Stimulated activated CD4-positive, alpha-beta T cell treated with anti-CD3 and anti-CD28 coated beads, Interleukin-15, amount 100 ng/mL, for 24 hours (primary cell): ENCODE measurements around the gene PIP4K2A.

Experiments
- DNase-seq: peaks from one replicate; pipeline ENCODE4 v3.0.0-alpha.2; 2020

Gene PIP4K2A

DNA sequence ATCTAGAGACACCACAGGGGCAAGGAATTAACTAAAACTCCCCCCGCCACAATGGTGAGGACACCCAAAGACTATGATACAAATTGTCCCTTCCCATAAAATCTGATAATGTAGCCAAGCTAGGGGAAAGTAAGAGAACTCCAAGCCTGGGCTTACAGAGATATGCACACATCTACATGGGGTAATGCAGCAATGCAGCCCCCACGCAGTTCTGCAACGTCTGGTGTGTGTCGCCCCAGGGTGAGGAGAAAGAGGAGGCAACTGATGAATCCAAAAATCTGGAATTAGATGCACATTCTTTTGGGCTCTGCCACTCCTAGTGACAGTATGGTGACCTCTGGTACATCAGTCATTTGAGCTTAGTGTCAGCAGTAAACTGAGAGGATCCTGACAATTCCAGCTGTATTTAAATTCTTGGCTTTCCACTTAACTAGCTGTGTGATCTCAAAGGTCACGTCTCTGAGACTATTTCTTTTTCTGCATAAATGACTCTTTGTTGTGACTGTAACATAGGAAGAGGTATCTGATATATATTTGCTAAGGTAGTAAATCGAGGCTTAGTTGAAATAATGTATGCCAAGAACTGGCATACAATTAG is 51.5 kb downstream of the PIP4K2A start:
- DNase-seq, result no peak

DNA sequence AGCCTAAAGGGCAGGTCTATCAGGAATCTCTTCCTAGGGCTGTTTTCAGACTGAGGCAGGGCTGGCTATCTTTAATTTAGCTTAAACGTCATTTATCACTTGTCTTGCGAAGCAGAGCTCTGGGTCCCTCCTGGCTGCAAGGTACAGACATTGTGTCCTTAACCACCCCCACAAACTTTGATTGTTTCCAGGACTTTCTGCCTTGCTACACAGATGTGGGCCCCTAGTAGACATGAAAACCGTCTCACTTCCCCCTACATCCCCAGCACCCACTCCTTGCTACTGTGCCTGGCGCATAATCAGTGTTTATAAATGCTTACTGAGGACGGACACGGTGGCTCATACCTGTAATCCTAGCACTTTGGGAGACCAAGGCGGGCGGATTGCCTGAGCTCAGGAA is 54.5 kb downstream of the PIP4K2A start:
- no peak for DNase-seq

DNA sequence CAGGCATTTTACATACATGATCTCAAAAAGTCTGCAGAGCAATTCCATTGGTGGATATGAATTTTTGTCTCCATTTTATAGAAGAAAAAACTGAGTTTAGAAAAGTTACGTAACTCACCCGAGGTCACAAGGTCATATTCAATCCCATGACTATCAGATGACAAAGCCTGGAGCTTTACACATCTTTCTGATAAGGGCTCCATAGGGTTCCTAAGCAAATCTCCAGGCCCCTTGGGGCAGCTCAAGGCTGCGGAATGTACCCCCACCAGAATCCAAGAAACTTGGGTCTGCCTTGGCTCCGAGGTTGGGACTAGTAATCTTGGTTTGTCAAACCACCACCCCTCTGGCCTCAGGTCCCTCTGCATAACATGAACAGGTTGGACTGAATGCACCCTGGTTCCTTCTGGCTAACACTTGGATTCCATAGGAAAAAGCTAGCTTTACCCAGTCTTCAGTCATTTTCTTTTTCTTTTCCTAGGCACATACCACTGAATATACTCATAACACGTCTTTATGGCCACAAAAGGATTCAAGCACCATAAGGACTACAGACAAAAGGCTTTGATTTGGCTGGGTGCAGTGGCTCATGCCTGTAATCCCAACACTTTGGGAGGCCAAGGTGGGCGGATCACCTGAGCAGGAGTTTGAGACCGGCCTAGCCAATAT is 55.5 kb downstream of the PIP4K2A start:
- DNase-seq, result no peak

DNA sequence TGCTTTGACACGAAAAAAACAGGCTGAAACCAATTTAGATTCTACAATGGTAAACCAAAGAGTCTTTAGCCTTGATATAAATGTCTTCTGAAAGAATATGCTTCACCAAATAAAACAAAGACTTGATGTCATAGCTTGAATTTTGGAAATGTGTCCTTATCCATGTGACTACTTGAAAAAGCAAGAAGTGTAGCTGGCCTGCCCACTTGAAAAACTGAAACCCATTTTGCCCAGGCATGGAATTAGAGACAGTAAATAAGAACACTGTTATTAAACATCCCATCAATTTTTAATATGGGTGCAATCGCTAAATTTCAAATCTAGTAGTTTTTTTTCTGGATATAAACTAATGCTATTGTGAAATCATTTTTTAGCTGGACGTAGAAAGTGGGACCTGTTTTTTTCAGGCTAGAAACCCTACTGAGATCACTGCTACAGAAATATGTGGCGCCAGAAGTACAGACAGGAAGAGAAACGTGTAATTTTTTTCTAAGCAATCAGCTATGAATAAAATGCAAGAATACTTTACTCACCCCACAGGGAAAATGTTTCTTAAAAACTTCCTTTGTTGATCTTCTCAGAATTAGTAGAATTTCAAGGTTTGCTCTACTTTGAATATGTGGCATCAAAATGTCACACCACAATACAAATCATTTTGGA is 56.7 kb downstream of the PIP4K2A start:
- no peak for DNase-seq

DNA sequence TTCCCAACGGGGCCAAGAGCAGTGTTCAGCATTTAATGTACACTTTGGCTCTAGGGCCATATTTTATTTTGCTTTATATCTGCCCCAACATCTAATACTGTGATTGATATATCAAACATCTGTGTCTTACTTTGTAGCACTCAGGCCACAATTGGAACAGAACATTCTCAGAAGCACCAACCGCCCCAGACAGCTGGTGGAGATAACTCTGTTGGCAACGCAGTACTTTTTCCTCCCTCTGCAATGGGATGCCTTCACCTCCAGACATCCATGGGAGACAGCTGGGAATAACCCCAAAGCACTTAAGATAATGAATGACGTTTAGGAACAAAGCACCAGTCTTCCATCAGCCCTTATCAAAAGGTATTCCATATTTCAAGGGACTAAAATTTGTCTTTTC is 57.4 kb downstream of the PIP4K2A start:
- no peak for DNase-seq

DNA sequence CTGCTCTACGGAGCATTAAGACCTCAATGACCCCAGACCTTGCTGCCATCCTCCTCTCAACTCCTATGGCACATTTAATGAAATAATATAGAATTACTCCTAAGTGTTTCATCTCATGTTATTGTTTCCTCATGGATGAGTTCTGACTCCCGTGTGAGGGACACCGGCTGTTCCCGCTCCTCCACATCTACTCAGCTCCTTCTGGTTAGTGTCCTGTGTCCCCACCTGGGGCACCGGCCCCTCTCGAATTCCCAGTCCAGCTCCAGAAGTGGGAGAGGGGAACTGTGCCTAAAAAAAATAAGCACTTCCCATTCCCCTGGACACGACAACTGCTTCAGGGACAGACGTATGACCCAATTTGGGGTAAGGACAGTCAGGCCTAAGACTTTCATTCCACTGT is 58.3 kb downstream of the PIP4K2A start:
- DNase-seq, result no peak

DNA sequence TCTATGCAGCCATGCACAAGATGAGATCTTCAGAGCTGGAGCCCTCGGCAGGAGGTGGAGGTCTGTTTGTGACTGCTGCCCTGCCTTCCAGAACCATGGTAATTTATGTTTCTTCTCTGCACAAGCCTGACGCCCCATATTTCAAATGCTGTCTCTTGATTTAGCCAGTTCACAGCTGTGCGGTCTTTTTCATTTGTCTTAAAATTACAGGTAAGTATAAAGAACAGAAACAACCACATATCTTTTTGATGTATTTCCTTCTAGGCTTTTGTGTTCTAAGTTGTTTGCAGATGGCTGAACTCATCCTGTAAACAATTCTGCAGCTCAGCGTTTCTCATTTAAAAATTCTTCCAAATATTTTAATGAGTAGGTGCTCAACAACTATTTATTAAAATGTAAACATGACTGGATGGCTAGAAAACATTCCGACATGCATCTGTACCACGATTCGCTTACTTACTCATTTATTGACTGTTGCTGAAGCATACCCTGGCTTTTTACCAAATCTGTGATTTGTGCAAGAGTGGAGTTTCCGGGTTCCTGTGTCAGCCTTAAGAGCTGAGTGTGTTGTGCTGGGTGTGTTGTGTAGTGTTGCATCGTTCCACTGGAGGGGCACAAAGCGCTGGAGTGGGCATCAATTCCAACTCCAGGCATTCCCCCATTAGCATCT is 58.9 kb downstream of the PIP4K2A start:
- peak; percentile 41 for DNase-seq

DNA sequence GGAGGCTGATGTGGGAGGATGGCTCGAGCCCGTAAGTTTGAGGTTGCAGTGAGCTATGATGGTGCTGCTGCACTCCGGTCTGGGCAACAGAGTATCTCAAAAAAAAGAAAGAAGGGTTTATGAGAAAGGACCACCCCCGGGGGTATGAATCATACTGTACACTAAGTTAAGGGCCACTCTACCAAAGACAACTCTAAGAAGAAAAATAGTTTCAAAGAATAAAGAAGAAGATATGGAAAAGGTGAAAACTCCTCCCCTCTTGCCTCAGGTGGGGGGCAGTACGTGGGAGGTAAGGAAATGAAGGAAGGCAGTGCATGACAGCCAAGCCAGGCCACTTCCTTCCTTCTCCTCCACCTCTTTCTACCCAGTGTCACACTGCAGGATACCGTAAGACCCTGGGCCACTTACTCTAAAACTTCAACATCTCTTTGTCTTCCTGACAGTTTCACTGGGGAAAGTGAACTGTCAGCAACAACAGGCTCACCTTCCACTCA is 61.3 kb downstream of the PIP4K2A start:
- peak; percentile 64 for DNase-seq

DNA sequence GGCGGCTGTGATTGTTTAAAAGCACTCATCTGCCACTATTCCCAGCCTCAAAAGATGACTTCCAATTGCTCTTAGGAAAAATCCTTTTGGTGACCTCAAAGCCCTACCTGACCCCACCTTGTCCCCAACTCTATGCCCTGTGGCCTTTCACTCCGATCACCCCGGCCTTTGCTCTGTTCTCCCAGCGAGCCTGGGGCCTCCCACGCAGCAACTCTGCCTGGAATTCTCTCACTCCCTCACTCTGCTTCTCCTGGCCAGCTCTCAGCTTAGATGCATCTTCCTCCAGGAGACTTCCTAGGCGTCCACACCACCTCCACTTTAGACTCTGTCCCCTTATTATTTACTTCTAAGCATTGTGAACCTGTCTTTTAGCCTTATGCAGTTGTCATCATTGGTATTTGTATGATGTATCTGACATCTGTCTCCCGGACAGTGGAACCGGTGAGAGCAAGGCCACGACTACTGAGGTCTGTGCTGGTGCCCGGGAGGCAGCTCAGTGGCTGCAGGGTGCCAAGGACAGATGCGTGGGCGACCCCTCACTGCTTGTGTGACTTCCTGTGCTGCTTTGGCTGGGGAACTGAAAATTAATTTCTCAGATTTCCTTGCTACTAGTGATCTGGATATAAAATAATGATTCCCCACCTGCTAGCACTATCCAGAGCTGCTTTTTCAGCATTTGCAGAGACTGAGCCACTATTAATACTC is 63.0 kb downstream of the PIP4K2A start:
- peak; percentile 67 for DNase-seq

DNA sequence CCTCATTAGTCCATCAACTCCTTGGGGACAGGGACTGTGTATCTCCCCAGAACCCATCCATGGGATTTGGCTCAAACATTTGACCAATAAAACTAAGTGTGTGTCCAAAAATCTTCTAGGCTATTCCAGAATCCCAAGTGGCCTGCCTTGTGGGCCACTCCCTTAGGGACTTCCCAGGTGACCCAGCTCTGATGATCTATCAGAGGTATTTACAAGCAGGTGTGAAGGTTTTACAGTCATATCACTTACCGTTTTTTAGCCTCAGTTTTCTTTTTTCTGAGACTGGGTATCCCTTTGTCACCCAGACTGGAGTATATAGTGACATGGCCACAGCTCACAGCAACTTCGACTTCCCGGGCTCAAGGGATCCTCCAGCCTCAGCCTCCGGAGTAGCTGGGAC is 64.4 kb downstream of the PIP4K2A start:
- no peak for DNase-seq

DNA sequence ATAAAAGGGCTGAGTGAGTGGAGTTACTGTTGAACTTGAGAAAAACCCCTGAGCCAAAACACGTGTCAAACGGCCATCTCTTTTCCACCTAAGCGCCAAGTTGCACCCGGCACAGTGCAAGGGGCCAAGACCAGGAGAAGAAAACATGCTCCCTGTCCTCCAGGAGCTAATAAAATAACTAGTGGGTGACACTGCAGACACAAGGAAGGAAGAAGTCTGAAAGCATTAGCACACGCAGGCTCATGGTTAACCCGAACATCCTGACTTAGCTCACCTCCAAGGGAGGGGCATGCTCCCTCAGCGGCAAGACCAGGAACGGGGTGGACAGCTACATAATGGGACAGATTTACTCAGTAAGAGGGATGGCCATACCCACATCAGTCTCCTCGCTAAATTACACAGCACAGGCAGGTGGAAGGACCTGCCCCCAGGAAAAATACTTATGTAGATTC is 65.0 kb downstream of the PIP4K2A start:
- peak; percentile 63 for DNase-seq

DNA sequence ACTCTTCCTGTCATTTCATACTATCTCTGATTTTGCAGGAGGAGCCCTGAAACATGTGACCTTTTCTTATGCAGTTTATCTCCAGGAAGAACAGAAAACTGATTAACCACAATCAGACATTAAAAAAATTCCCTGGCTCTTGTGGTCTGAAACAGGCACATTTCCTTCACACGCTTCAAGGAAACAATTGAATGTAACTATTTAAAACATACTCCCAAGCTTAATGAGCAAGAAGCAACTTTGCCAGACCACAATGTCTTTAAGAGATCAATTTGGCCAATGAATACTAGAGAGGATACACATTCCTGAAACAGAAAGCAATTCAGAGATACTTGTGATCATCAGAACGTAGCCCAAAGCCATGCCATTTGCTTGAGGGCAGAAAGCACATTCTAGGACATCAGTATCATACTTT is 65.8 kb downstream of the PIP4K2A start:
- no peak for DNase-seq

DNA sequence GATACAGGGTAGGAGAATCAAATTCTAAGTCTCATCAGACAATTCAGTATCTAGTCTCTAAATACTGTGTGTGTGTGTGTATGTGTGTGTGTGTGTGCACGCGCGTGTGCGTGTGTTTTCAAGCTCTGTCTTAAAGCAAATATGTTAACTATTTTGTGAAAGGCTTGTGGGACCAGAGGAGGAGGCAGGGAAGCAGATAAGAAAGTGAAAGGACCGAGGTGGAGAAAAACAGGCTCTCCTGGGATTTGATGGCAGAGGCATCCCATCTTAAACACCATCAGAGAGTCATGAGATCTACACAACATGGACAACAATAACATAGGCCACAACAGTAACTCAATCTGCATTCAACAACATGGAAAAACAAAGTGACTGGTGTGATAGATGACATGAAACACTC is 67.1 kb downstream of the PIP4K2A start:
- DNase-seq, result no peak

DNA sequence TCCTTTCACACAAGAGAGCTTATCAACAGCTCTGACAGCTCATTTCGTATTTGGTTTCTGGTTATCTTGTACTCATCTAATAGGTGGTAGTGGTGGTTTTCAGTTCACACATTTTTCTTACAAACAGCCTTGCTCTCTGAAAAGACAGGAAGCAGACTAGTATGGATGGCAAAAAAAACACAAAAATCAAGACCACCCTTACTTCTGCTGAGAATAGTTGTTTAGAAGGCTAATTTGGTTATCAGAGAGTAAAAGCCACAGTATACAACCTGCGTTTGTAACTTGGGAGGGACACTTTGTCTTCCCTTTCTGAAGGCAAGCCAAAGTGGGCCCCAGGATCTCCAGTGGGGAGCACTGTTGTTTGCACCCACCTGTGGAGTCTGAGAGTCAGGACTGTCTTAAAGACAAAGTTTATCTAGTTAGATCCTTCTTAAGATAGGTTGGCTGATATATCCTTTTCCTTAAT is 68.0 kb downstream of the PIP4K2A start:
- no peak for DNase-seq

DNA sequence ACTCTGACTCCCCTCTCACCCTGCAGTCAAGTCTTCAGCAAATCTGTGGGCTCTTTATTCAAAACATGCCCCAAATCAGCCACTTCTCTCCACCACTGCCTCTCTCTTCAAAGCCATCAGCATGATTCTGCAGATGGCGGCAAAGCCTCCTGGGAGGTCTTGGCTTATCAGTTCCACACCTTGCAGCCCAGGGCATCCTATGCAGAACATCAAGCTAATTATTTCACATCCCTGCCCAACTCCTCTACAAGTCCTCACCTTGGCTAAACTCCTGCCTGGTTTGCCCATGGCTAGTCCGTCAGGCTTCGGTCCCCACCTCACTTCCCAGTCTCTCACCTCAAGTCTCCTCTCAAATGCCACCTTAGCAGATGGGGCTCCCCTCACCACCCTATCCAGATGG is 70.2 kb downstream of the PIP4K2A start:
- no peak for DNase-seq

DNA sequence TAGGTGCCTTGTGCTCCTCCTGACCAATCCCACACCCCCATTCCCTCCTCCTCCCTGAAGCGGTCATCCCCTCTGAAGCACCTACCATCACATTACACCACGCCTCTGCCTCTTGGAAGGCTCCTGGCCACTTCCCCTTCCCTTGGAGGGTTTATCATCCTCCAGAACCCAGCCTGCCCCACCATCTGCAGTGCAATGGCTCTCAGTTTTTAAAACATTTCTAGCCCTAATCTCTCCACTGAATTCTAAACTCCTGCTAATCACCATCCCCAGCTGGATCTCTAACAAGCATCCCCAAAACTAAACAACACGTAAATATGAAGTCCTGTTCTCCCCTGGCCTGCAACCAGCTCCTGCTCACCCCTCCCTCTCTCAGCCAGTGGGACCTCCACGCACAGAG is 70.6 kb downstream of the PIP4K2A start:
- DNase-seq, result no peak

DNA sequence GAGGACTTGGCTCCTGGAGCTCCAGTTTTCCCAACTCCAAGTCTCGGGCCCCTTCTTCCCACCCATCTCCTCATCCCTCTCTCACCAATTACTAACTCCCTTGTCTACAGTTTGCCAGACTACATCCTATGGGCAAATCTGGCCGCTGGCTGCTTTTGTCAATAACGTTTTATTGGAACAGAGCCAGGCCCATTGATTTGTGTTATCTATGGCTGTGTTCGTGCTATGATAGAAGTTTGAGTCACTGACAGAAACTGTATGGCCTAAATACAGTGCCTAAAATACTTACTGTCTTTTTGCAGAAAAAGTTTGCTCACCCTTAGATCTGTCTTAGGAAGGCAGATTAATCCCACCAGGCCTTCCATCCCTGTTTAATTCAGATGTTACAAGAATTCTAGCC is 71.3 kb downstream of the PIP4K2A start:
- DNase-seq, result no peak

DNA sequence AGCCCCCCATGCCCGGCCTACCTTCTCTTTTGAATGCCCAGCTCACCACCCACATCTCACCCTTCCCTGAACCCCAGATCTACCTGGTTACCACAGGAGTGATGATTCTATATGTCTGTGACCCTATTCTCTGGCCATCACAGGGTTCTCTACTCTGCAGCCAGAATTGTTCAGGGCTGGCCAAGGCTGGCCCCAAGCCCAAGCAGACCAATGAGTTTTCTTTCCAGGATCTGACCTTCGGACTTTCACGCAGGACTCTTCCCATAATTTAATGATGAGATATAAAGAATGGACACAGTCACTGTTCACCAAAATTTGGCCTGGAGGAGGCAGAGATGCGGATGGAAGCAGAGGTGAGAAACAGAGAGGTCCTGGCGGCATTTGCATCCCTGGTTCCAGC is 72.6 kb downstream of the PIP4K2A start:
- DNase-seq, result no peak

DNA sequence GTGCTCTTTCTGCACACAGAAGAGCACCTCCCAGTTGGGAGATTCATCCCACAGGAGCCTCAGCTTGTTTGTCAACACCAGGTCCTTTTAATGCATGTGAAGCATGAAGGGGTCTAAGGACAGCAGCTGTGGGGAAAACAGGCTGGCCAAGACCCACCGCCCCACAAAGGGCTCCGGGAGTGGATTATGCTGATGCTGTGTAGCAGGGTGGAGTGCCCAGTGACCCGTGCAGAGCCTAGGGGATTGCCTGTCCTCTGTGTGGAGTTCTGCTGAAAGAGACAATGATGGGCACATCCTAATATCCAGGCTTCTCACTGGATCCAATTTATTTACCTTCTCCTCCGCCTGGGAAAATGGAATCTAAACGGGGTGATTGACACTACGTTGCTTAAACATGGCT is 74.0 kb downstream of the PIP4K2A start:
- DNase-seq, result no peak

DNA sequence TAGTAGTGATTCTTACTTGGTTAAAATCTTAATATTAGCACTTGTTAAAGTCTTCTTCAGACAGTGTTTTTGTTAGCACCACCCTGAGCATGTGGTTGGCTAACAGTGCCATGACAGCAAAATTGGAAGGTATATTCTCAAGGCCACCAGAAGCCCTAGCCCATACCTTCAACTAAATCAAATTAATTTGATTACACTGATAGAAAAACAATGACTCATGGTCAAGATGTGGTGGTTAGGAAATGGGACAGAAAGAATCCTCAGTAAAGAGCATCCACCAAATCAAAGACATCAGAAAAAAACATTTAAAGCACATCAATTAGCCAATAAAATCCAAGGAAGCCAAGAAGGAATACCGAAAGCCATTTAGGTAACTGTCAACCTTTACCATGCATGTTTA is 75.5 kb downstream of the PIP4K2A start:
- no peak for DNase-seq

DNA sequence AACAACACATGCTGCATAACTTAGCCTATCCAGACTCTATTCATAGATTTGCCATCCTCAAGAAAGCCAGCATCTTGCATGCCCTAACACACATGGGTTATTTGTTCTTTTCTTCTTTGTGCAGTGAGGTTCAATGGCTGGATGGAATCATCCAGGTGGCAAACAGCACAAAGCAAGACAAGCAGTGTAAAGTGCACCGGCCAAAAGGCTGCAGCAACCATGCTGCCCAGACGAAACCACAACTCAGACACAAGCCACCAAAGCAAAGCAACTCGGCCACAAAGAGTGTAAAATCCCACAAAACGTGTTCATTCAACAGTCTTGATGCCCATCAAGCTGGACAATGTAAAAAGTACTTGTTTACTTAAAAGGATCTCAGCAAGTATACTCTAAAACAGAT is 76.9 kb downstream of the PIP4K2A start:
- no peak for DNase-seq

DNA sequence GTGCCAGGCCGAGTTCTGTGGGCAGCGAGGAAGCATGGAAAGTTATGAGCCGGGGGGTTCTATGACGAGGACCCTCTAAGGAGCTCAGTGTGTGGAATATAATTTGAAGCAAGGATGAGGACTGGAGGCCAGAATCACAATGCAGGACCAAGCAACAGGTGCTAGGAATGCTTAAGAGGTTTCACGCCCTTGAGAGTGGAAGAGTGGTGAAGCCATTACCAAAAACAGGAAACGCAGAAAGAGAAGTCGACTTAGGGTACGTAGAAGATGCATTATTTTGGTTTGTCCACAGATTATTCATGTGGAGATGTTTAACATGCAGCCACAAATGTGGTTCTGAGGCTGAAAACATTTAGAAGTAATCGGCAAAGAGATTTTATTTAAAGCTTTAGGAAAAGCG is 78.7 kb downstream of the PIP4K2A start:
- no peak for DNase-seq
